Endothelial cell of umbilical vein (primary cell): Measurements from ENCODE around the gene FOXN1. TPM values are rescaled to one million over a fixed set of nuclear protein-coding genes. Genes with fewer than 3 reads are reported as not detected.

Experiments used
- BruUV-seq: library from RNA; stranded (reverse); fragments of 400-500 nt; replicated peaks from 2 replicates; lab custom pipeline; 2021; lab: Mats Ljungman, UMichigan
- CTCF ChIA-PET: fragments of 300-600, 350-600 bp; sonication (Branson Sonifier 250); formaldehyde crosslinking; loops from one replicate; lab custom pipeline; 2021; ENCODE audit warnings: antibody characterized with exemption, inconsistent platforms; lab: Charles Lee
- POLR2A ChIA-PET: fragments of 300-600, 350-600 bp; sonication (Branson Sonifier 250); formaldehyde crosslinking; loops from one replicate; lab custom pipeline; 2021; ENCODE audit warnings: antibody characterized with exemption, inconsistent platforms; lab: Charles Lee
- DNase-seq: peaks from one replicate; pipeline ENCODE4 v3.0.0-alpha.2; 2011; ENCODE audit warnings: low read depth, low spot score
- FAIRE-seq: peaks from 2 replicates; lab custom pipeline; 2011; peaks lifted over from hg19 to GRCh38; lab: Jason Lieb, UNC
- H2AFZ ChIP-seq: 2 replicates; pipeline ENCODE4 v1.6.0; 2012; ENCODE audit warnings: low read depth, low read length, control low read depth, inconsistent platforms
- H3K27ac ChIP-seq: 2 replicates; pipeline ENCODE4 v1.5.1; 2011; ENCODE audit warnings: low read depth, mild to moderate bottlenecking, control low read depth, low read length, moderate library complexity; ENCODE audit not compliant: insufficient read depth
- H3K27me3 ChIP-seq, 2 experiments: 2 replicates each; pipeline versions ENCODE4 v1.6.0 to v1.6.1; 2011; ENCODE audit warnings: low read length in 2 of 2, mixed read lengths in 1 of 2; ENCODE audit not compliant: control insufficient read depth in 2 of 2, insufficient read depth in 2 of 2
- H3K36me3 ChIP-seq, 2 experiments: 2 replicates in 1 of 2; 3 replicates in 1 of 2; pipeline ENCODE4 v1.5.1; 2011; ENCODE audit warnings: low read length in 2 of 2, mild to moderate bottlenecking in 1 of 2, moderate library complexity in 1 of 2; ENCODE audit not compliant: control insufficient read depth in 2 of 2, insufficient read depth in 2 of 2; ENCODE audit errors: extremely low read depth in 1 of 2
- H3K4me1 ChIP-seq: 3 replicates; pipeline ENCODE4 v1.5.1; 2011; ENCODE audit warnings: mild to moderate bottlenecking, low read length; ENCODE audit not compliant: control insufficient read depth, insufficient read depth; ENCODE audit errors: extremely low read depth
- H3K4me2 ChIP-seq: 2 replicates; pipeline ENCODE4 v1.6.1; 2011; ENCODE audit warnings: low read length, control low read depth, mixed read lengths; ENCODE audit not compliant: insufficient read depth
- H3K4me3 ChIP-seq, 3 experiments: fragments of 200-600 bp in 1 of 3; sonication (generic), shearing (Covaris generic) in 1 of 3; replicated peaks in 1 of 3; 2 replicates each; pipeline ENCODE4 v1.5.1; 2011 to 2016; ENCODE audit warnings: control low read depth in 3 of 3, low read length in 3 of 3, mild to moderate bottlenecking in 2 of 3, inconsistent platforms in 1 of 3, low read depth in 1 of 3, moderate library complexity in 1 of 3; ENCODE audit not compliant: insufficient read depth in 1 of 3
- H3K79me2 ChIP-seq: 2 replicates; pipeline ENCODE4 v1.6.0; 2012; ENCODE audit warnings: low read length, inconsistent platforms; ENCODE audit not compliant: control insufficient read depth, insufficient read depth
- H3K9ac ChIP-seq: replicated peaks from 2 replicates; pipeline ENCODE3; 2011; ENCODE audit warnings: low read length, control low read depth; ENCODE audit not compliant: insufficient read depth; ENCODE audit errors: extremely low read depth
- H3K9me1 ChIP-seq: replicated peaks from 3 replicates; pipeline ENCODE4 v1.6.0; 2011; ENCODE audit warnings: mild to moderate bottlenecking, low read length; ENCODE audit not compliant: control insufficient read depth, insufficient read depth; ENCODE audit errors: extremely low read depth
- H3K9me3 ChIP-seq: replicated peaks from 2 replicates; pipeline ENCODE4 v1.5.1; 2012; ENCODE audit warnings: low read length, inconsistent platforms; ENCODE audit not compliant: control insufficient read depth, insufficient read depth
- H4K20me1 ChIP-seq: replicated peaks from 2 replicates; pipeline ENCODE3; 2011; ENCODE audit warnings: mild to moderate bottlenecking, low read length; ENCODE audit not compliant: control insufficient read depth, insufficient read depth; ENCODE audit errors: extremely low read depth
- EZH2 ChIP-seq: IDR thresholded peaks from 2 replicates; pipeline ENCODE4 v1.6.1; 2012; ENCODE audit warnings: borderline replicate concordance, low read depth, mild to moderate bottlenecking, moderate library complexity, low read length, inconsistent platforms; ENCODE audit not compliant: severe bottlenecking
- FOS ChIP-seq: IDR thresholded peaks from 2 replicates; pipeline ENCODE4 v1.6.1; 2011; ENCODE audit warnings: mild to moderate bottlenecking, low read length, moderate library complexity, borderline replicate concordance; ENCODE audit not compliant: insufficient read depth
- GATA2 ChIP-seq: IDR thresholded peaks from 2 replicates; pipeline ENCODE4 v1.7.0; 2011; ENCODE audit warnings: low read depth, mild to moderate bottlenecking, moderate library complexity, mixed read lengths, low read length; ENCODE audit not compliant: insufficient read length, insufficient read depth
- MYC ChIP-seq: IDR thresholded peaks from one replicate; pipeline ENCODE4 v1.6.1; 2011; ENCODE audit warnings: mild to moderate bottlenecking, low read depth, low read length
- POLR2A ChIP-seq: IDR thresholded peaks from 2 replicates; pipeline ENCODE4 v1.6.1; 2012; ENCODE audit warnings: low read depth, mild to moderate bottlenecking, control low read depth, low read length
- dilution Hi-C: fragments of 300-500 bp; cut with MboI; formaldehyde crosslinking; loops from one replicate; pipeline ENCODE4 v1.15.0; 2019; ENCODE audit warnings: low sequenced_read_pairs; ENCODE audit not compliant: extremely low pct_ligation_motif_present
- intact Hi-C: fragments of 100-400 bp; cut with micrococcal nuclease; formaldehyde crosslinking; loops from one replicate; pipeline ENCODE4 v1.10.0; 2022
- polyA plus RNA-seq, 4 experiments: library from polyadenylated mRNA; depleted of rRNA in 3 of 4; stranded (reverse) in 3 of 4; unstranded in 1 of 4; fragments of >200 nt; gene quantifications; 2 replicates each; pipeline versions ENCODE4 v1.2.1 to v1.2.3, GENCODE V29; 2011 to 2012; ENCODE audit warnings: missing spikeins in 1 of 4
- total RNA-seq: library from RNA; stranded (reverse); gene quantifications from 2 replicates; pipeline ENCODE4 v1.2.3, GENCODE V29; 2021
- TF ChIP-seq, protein P1 (sequence below): IDR thresholded peaks from 2 replicates; pipeline ENCODE4 v1.6.1; 2011; ENCODE audit not compliant: insufficient read depth, insufficient read length
- TF ChIP-seq, protein P2 (sequence below), 2 donors: IDR thresholded peaks; 1 replicate in 1 of 2; 2 replicates in 1 of 2; pipeline ENCODE4 v1.5.1; 2011; ENCODE audit warnings: low read length in 2 of 2, mild to moderate bottlenecking in 2 of 2, moderate library complexity in 2 of 2, control low read depth in 1 of 2, inconsistent platforms in 1 of 2, low read depth in 1 of 2; ENCODE audit not compliant: insufficient read depth in 1 of 2; ENCODE audit errors: extremely low read depth in 1 of 2

FOXN1 gene
- total and polyA plus RNA-seq, 2 donors (not counting 3 experiments of a cell fraction or from before 2014, with no cell fraction given), result not detected

- Histone ChIP-seq H3K9me3 (no peaks in the 10 kb centered on the region), H3K79me2 (no peaks in the 10 kb centered on the region), H4K20me1 (no peaks in the 10 kb centered on the region), H2AFZ (no peak overlapping the region), H3K4me2 (no peak overlapping the region), H3K36me3 (no peaks in the 10 kb centered on the region), H3K4me1 (no peaks in the 10 kb centered on the region), H3K27me3 (peaks cover 0 to 4% of the 10 kb centered on the region in 2 experiments), H3K4me3 (no peak overlapping the region), H3K9ac (no peak overlapping the region), H3K9me1 (no peaks in the 10 kb centered on the region), H3K27ac (no peak overlapping the region)
- DNase-seq (no peak), FAIRE-seq (no peak)
- dilution Hi-C loops (no loop called here), intact Hi-C loops (no loop called here)
- ChIA-PET POLR2A (no interaction called here), CTCF (no interaction called here)
- no peak for TF ChIP-seq GATA2
- TF ChIP-seq, protein P1, sequence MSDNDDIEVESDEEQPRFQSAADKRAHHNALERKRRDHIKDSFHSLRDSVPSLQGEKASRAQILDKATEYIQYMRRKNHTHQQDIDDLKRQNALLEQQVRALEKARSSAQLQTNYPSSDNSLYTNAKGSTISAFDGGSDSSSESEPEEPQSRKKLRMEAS, result no peak
- TF ChIP-seq, protein P2, sequence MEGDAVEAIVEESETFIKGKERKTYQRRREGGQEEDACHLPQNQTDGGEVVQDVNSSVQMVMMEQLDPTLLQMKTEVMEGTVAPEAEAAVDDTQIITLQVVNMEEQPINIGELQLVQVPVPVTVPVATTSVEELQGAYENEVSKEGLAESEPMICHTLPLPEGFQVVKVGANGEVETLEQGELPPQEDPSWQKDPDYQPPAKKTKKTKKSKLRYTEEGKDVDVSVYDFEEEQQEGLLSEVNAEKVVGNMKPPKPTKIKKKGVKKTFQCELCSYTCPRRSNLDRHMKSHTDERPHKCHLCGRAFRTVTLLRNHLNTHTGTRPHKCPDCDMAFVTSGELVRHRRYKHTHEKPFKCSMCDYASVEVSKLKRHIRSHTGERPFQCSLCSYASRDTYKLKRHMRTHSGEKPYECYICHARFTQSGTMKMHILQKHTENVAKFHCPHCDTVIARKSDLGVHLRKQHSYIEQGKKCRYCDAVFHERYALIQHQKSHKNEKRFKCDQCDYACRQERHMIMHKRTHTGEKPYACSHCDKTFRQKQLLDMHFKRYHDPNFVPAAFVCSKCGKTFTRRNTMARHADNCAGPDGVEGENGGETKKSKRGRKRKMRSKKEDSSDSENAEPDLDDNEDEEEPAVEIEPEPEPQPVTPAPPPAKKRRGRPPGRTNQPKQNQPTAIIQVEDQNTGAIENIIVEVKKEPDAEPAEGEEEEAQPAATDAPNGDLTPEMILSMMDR (IDR thresholded peaks at IDR 0.05; ENCODE audit: extremely low read depth in 1 of 2, insufficient read depth in 1 of 2, low read depth in 1 of 2, low read length in 2 of 2), result no peak
- TF ChIP-seq POLR2A, result no peak
- no peak for TF ChIP-seq MYC
- TF ChIP-seq EZH2, result no peak
- TF ChIP-seq FOS, result no peak
- no TSS peak for BruUV-seq
These were observed 28.2 kb upstream of the FOXN1 start for GRCh38 chr17:28477928-28478327.
